HG03378 (cell line): Measurements from ENCODE around the gene C5.
"Not testable (repeated sequence)": the region's sequence is repeated elsewhere in the genome, so short reads cannot be mapped to it uniquely, and the experiment has no call there.

ENCODE experiments used
- ATAC-seq: cut with Tn5 transposase; IDR thresholded peaks from one replicate; pipeline ENCODE4 v1.9.1; 2021; ENCODE audit warnings: mild to moderate bottlenecking, moderate library complexity; ENCODE audit not compliant: unreplicated experiment

Gene C5

DNA sequence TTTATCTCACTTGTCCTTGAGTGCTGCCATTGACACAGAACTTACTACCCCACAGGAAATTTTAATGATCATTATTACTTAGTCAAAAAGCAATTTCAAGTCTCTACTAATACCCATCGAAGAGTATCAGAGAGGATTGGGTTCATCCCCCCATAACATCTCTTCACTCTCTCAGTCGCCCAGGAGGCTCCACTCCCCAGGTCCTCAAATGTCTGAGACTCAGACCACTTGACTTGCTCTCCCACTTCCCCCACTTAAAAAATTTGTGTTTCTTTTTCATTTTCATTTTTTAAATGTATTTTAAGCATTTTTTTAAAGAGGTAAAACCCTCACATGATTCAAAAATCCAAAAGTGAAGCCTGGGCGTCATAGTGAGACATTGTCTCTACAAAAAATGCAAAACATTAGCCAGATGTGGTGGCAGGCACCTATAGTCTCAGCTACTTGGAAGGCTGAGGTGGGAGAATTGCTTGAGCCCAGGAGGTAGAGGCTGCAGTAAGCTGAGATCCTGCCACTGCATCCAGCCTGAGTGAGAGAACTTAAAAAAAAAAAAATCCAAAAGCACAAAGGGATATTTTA lies 66.7 kb downstream of the C5 start:
- no peak for ATAC-seq

DNA sequence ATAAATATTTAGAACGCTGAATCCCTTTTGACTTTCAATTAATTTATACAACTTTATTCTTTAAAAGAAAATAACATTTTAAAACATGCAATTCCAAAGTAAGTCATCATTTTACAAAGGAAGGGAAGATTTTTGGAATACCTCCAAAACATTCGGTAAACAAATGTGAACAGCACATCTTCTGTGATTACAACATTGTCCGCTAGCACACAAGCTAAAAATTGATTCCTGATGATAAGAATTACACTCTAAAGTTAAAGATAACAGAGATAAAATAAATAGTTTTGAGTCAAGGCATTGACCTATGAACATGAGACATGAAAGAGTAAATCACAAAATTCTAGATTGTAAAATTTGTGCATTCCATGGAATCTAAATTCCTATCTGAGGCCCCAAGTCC lies 67.2 kb downstream of the C5 start:
- no peak for ATAC-seq

DNA sequence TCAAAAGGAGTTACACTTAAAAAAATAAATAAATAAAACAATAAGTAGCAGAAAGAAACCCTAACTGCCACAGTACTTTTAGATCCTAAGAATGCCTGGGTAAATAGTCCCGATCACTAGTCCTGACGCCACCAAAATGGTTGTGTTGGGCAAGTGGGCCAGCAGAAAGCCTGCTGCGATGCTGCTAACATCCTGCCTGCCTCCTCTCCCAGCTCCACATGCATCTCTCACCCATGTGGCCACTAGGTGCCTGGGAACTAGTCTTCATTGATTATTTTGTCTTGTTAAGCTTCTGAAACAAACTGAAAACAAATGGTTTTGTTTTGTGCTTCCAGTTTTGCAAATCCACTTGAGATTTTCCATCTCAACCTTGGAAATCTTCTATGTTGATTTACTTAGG lies 69.1 kb downstream of the C5 start:
- no peak for ATAC-seq

DNA sequence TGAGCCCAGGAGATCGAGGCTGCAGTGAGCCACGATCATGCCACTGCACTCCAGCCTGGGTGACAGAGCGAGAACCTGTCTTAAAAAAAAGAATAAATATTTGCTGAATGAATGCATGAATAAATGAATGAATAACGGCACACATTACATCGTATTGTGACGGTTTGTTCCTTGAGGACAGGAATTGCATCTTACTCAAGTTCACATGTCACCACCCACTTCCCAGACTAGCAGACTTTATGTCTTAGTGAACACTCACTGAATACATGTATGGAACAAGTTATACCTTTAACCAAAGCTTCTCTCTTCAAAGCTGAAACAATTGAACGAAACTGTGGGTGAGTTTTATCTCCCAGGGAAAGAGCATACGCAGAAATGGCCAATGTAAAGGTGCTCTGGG lies 70.3 kb downstream of the C5 start:
- ATAC-seq: no peak

DNA sequence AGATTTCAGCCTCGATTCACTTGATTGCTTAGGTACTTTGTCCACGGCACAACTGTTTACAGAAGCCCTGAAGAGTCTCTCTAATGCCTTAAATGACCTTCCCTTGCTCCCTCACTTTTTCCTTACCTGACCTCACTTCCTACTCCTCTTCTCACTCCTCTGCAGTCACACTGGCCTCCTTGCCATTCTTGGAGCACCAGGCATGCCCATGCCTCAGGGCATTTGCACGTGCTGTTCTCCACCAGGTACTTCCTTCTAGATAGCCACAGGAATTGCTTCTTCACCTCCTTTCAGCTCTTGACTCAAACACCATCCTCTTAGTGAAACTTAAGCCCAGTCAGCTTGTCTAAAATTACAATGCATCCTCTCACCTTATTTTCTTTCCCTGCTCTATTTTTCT lies 71.1 kb downstream of the C5 start:
- no peak for ATAC-seq

DNA sequence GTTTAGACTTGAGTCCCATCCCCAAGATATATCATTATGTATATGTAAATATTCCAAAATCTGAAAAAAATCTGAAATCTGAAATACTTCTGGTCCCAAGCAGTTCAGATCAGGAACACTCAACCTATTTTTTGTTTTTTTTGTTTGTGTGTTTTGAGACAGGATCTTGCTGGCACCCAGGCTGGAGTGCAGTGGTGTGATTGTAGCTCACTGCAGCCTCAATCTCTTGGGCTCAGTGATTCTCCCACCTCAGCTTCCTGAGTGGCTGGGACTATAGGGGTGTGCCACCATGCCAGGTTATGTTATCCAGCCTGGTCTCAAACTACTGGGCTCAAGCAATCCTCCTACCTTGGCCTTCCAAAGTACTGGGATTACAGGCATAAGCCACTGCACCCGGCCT lies 72.8 kb downstream of the C5 start:
- no peak for ATAC-seq

DNA sequence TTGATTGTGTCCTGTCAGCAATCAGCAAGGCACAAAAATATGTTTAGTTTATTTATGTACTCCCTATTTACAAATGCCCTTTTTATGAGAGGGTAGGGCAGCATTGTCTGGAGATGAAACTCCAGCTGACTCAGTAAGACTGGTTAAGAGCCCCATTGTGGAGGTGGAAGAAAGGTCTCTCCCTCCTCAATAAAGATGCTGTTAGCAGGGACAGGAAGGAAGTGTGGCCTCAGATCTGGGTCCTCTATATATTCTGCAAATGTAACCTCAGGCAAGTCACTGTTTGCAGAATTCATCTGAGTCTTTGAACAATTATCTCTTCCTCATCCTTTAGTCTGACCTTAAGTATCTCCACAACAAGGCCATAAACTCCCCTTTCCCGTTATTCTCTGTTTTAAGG lies 75.2 kb downstream of the C5 start:
- no peak for ATAC-seq

DNA sequence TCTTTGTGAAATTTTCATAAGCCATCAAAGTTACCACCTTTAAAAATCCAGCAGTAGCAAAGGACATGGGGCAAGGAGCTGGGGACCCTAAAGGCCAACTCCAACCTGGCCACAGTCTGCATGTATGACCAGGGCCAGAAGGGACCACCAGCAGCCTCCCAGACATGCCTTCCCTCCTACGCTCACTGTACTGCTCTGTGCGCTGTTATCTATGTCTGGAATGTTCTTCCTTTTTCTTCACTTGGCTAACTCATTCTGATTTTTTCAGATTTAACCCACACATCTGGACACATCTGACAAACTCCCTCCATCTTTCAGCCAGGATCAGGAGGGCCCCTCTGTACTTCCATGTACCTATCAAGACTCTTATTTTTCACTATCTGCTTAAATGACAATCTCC lies 75.9 kb downstream of the C5 start:
- ATAC-seq: no peak

DNA sequence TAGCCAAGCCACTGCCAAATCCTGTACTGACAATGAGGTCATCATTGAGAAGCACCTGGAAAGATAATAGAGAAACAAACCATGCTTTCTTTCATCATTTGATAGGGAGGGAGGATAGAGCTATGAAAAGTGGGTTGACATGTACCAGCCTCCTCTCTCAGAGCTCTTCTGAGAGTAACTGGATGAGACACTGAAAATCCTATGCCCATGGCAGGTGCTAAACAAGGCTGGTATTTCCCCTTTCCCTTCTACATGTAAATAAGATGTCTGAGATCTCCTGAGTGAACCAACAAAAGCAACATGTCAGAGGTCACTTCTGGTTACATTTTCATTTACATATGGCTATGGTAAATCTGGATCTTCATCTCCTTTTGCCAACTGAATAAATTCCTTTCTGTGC lies 78.1 kb downstream of the C5 start:
- no peak for ATAC-seq

DNA sequence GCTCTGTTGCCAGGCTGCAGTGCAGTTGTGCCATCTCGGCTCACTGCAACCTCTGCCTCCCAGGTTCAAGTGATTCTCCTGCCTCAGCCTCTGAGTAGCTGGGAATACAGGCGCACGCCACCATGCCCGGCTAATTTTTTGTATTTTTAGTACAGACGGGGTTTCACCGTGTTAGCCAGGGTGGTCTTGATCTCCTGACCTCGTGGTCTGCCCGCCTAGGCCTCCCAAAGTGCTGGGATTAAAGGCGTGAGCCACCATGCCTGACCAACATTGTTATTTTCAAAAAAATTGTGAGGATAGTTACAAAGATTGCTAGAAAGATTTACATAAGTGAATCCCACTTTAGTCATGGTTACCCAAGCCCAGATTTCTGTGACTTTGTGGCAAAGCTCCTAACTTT lies 78.6 kb downstream of the C5 start:
- not testable (repeated sequence) for ATAC-seq

DNA sequence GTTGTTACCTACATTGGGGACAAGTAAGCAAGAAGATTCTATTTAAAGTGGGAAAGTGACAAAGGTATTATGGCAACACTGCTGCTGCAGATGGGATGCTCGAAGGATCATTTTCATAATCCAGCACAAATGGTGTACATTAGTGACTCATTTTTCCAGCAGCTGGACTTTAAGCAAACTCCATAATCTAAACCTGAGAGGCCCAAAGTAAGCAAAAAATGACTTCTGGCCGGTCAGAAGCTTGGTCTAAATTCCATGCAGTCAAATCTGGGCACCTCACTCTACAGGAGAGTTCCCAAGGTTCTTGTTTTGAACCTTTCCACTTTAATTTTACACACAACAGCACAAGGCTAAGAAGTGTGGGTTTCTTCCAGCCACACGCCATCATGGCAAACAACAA lies 79.8 kb downstream of the C5 start:
- ATAC-seq: no peak

DNA sequence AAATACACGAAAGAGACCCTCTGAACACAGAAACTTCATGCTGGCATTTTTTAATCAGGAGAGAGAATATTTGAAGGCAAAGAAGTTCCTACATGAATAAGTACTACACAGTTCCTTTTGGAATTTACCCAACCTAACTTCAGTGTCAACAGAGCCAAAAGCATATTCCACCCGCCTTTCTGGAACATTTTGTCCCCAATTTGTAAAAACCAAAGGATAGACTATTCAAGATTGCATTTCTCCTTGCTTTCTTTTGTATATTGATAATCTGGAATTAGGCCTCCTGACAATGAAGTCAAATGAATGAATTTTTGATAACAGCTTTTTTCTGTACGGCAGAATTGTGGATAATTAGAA lies 84.1 kb downstream of the C5 start:
- no peak for ATAC-seq

DNA sequence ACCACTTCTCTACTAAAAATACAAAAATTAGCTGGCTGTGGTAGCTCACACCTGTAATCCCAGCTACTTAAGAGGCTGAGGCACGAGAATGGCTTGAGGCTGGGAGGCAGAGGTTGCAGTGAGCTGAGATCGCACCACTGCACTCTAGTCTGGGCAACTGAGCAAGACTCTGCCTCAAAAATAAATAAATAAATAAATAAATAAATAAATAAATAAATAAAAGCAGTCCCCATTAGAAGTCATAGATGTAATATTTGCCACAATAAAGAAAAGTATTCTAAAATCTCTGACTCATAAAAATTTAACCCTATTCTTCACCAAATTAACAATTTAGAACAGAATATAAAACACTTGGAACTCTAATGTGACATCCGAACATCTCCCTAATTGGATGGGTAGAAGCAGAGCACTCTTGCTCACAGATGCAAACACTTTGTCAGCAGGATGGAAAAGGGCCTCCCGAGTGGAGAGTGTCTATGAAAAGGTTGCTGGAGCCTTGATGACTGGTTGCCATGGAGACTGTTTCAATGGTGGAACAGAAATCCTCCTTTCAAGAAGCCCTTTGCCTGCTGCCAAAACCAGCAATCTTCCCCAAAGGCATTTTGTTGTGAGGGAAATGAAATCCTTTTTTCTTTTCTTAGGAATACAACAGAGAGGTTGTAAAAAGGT lies 84.6 kb downstream of the C5 start:
- no peak for ATAC-seq

DNA sequence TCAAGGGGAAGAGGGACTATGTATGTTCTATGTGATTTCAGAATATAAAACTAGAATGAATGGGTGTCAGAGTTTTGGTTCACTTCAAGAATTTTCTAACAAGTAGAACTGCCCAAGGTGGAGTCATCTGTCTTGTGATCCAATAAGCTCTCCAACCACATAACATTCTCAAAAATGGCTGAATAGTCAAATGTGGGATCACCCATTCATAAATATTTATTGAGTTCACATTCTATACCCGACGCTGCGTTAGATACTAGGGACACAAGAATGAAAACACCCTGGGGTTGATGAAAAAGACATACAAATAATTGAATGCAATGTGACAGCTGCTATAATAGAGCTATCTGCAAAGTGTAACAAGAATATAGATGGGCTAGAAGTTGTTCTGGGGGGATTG lies 88.1 kb downstream of the C5 start:
- no peak for ATAC-seq

DNA sequence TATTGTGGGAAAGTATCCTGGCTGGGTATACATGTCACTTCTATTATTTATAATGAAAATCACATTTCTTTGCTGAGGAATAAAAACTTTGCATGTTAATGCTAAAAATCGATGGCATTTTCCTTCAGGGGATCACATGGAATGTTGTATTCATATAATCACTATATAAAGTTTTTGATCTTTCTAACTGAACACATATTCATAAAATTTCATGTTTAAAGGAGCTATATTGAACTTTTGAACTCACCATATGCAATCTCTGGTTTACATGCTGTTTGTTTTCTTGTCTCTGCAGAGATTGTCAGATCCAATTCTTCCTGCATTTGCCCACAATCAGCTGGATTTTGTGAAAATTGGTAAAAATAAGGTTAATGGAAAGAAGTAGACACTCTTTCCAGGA lies 90.1 kb downstream of the C5 start:
- no peak for ATAC-seq

DNA sequence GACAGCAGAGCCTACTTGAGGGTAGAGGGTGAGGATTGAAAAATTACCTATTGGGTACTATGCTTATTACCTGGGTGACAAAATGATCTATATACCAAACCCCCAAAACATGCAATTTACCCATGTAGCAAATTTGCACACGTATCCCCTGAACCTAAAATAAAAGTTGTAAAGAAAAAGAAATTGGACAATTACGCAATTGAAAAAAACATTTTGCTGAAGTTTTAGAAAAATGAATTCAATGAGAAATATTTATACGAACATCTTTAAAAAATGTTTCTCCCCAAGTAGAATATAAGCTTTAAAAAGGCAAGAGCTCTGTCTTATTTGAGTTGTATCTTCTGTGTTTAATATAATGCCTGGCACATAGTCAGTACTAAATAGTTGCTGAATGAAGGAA lies 93.2 kb downstream of the C5 start:
- no peak for ATAC-seq

DNA sequence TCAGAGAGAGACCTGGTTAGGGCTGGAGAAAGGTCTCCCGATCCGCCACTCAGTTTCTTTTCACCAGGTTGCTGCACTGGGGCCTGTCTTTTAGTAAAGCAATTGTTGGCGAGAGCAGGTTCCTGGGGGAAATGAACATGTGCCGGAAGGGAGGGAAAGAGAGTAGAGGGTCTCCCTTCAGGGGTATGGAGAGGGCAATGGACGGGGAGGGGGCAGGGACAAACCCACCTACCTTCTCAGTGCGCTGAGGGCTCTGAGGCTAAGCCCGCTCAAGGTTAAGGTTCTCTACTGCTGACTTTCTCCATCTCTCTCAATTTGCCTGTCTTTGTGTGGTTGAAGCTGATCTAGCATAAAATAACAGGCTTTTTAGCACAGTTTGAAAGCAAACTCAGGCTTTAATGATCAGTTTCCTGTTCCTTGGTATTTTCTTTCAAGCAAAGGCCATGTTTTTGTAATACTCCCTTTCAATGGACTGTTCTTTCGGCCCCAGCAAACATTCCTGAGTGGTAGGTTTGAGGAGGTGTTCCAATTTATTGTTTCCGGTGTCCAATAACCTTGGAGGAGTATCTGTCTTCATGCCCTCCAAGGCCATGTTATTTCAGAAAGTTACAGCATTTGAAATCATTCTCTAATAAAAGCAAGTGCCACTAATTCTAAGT lies 98.0 kb downstream of the C5 start:
- no peak for ATAC-seq

DNA sequence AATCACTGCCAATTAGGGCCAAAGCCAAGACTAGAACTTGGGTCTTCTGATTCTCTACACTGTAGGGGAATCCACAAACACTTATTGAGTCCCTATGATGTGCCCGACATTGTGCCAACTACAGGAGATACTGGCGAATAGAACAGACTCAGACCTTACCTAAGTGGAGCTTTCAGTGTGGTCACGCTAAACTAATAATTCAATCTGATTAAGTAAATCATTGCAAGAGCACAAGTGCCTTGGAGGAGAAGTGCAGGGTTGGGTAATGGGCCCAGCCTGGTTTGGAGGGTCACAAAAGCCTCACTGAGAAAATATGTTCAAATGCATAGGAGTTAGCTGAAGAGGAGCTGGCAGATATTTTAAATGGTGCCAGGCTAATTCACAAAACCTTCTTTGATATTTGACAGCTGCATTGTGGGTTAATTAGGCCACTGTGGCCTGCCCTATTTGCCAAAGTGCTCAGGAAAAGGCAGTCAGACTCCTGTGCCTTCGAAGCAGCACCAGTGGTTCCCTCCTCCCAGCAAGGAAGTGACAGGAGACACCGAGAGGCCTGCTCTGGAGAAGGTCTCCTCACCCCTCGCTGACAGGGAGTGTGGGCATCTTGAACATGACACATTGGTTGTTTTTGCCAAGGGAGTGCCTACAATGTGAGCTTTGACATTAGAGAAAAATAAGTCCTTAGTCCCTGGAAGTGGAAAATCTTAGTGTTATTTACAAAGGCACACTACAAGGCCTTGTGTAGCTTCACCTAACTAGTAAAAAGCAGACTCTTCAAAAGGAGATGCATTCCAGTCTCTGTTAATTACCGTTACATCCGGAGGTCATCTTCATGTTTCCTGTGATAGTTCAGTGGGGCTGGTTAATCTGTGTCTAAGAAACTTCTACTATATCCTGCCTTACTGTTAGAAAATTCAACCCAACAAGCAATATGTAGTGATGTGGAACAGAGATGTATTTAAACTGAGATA lies 99.4 kb downstream of the C5 start:
- ATAC-seq: no peak

DNA sequence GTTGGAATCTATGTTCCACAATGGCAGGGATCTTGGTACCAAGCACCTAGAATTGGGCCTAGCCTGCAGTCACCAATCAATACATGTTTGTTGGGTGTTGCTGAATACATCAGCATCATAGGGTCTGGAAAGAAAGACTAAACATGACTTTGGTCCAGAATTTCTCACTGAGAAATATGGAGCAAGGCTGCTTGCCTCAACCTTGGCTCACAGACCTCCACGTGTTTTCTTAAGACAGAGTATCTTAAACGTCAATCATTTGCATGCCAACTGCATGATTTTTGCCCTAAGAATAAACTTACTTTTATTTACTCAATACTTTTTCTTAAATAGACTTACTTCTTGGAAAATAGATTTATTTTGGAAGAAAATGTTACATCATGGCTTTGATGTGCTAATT lies 100.8 kb downstream of the C5 start:
- no peak for ATAC-seq

DNA sequence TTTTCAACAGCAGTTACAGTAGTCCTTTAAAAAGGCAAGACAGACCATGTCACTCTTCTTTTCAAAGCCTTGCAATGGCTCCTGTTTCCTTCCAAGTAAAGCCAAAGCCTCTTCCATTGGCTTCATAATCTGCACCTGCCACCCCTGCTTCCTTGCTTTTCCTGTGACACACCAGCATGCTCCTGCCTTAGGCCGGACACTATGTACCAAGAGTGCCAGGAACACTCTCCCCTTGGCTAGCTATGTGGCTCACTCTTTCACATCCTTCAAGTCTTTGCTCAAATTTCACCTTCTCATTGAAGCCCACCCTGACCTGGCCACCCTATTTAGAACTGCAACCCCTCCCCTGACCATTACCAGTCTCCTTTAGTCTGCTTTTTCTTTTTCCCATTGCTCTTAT lies 101.3 kb downstream of the C5 start:
- no peak for ATAC-seq

DNA sequence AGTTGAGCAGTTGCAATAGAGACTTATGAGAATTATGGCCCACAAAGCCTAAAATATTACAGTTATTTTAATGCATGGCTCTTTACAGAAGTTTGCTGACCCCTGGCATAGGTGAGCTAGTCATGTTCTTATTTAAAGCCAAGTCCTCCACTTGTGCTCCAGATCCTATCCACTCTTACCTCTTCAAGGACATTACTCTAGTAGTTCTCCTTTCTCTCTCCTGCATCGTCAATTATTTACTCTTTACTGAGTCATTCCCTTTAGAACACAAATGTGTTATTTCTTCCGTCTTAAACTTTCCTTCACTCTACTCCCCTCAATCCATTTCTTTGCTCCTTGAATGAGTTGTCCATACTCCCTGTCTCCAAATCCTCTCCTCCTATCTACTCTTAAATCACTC lies 102.9 kb downstream of the C5 start:
- no peak for ATAC-seq

DNA sequence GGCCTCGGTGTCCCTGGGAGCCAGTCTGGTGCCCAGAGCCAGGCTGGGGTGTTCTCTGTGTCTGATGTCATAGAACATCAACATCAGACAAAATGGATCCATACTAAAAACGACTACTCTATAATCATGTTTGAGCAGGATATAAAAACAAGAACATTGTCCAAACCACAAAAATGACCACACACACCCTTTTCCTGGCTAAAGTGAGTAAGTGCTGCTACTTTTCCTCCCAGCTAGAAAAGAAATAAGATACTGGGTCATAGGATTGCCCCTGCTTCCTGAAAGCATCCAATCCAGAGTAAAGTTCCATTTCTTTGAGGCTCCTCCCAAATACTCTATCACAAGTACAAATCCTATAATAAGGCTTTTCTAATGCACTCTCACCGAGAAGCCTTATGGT lies 103.8 kb downstream of the C5 start:
- ATAC-seq: no peak
